GM12865 (cell line): Measurements from ENCODE around the gene OPCML.

ENCODE experiments used
- DNase-seq: peaks from one replicate; pipeline ENCODE4 v3.0.0; 2010; ENCODE audit warnings: low read depth
- H3K4me3 ChIP-seq: 2 replicates; pipeline ENCODE4 v1.5.1; 2011; ENCODE audit warnings: mild to moderate bottlenecking, low read depth, low read length, control low read depth
- CTCF ChIP-seq: IDR thresholded peaks from 2 replicates; pipeline ENCODE4 v1.5.1; 2011; ENCODE audit warnings: low read length, control low read depth, low read depth, inconsistent platforms; ENCODE audit not compliant: insufficient read depth; ENCODE audit errors: missing control alignments

The OPCML gene

DNA sequence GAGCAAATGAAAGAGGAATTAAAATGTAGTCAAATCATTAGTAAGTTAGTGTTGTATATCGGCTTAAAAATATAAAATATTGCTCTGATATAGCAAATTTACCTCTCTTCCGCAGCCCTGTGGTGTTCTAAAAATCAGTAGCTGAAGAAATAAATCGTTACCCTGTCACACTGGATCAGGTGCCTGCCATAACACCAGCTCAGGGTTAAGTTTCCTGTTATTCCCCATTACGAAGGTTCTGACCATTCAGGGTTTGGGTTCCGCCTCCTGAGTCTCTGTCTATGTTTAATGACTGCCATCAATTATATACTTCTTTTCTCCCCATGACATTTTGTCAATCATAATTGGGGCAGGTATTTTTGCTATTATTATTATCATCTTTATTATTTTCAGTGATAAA is 658.5 kb downstream of the OPCML start:
- no peak for DNase-seq
- H3K4me3 ChIP-seq: no peak overlapping the region
- TF ChIP-seq CTCF: no peak

GRCh38 chr11:132872211-132872610 is 660.1 kb downstream of the OPCML start:
- no peak for DNase-seq
- H3K4me3 ChIP-seq: no peak overlapping the region
- TF ChIP-seq CTCF: no peak

GRCh38 chr11:132866783-132867545 is 665.3 kb downstream of the OPCML start:
- DNase-seq: no peak
- TF ChIP-seq CTCF: no peak
- H3K4me3 ChIP-seq: no peak overlapping the region

GRCh38 chr11:132865623-132866022 is 666.7 kb downstream of the OPCML start:
- no peak for TF ChIP-seq CTCF
- no peak for DNase-seq
- H3K4me3 ChIP-seq: no peak overlapping the region

DNA sequence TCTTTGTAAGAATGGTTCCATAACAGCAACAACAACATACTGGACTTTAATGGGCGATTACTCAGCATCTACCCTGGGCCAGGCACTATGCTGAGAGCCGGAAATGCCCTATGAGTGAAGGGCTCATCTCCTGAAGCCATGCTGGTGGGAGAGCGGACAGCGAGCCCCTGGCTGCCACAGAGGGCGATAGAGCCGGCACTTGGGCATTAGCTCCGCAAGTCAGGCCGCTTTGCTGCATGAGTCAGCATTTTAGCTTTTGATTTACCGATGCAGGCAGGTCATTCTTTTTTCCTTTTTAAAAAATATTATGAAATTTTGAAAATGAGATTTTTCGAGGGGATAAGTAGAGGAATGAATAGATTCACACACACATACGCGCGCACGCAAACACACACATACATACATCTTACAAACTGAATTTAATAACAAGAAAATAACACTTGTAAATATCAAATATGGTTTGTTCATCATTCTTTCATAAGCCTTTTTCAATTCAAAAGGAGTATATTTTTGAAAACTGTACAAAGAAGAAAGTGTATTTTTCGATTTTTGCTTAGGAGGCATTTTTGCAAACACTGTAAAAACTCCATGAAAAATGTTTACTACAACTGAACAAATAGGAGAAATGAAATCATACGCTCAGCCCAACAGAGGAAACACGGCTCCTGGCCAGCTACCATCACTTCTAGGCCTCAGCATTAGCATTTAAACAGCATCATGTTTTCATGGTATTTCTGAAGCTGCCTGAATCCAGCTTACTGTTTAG is 667.3 kb downstream of the OPCML start:
- DNase-seq: no peak
- H3K4me3 ChIP-seq: no peak overlapping the region
- TF ChIP-seq CTCF: no peak

GRCh38 chr11:132862933-132863332 is 669.4 kb downstream of the OPCML start:
- no peak for TF ChIP-seq CTCF
- DNase-seq: no peak
- no peak overlapping the region for H3K4me3 ChIP-seq
